ENCODE data around the gene LHFPL4.

DNA sequence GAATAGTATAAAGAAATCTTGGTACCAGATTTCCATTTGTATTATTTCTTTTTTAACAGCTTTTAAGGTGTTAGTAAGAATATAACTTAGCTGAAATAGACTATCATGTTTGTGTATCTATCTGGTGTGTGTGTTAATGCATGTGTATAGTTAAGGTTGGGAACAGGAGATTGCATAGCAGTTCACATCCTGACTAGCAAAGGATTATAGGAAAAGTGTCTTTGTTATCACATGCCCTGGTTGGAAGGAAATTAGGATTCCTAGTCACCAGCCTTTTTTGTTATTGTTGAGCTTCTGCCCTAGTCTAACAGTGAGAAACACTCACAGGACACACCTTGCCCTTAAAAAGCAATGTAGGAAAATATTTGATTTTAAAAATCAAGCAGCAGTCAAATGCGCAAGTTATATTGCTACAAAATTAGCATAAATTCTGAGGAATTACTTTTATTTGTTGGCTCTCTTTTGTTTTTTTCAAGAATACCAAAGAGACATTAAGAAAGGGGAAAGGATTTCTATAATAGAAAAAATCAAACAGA is 98.0 kb downstream of the LHFPL4 start:
- TF ChIP-seq, protein P1, sequence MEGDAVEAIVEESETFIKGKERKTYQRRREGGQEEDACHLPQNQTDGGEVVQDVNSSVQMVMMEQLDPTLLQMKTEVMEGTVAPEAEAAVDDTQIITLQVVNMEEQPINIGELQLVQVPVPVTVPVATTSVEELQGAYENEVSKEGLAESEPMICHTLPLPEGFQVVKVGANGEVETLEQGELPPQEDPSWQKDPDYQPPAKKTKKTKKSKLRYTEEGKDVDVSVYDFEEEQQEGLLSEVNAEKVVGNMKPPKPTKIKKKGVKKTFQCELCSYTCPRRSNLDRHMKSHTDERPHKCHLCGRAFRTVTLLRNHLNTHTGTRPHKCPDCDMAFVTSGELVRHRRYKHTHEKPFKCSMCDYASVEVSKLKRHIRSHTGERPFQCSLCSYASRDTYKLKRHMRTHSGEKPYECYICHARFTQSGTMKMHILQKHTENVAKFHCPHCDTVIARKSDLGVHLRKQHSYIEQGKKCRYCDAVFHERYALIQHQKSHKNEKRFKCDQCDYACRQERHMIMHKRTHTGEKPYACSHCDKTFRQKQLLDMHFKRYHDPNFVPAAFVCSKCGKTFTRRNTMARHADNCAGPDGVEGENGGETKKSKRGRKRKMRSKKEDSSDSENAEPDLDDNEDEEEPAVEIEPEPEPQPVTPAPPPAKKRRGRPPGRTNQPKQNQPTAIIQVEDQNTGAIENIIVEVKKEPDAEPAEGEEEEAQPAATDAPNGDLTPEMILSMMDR (IDR thresholded peaks at IDR 0.05) = no peak
- TF ChIP-seq POLR2A (IDR thresholded peaks at IDR 0.05) (no peak), POLR2AphosphoS5 (IDR thresholded peaks at IDR 0.05) (no peak)

All from gastroesophageal sphincter (tissue), 3 donors.